Erythroblast (primary cell): ENCODE data around the gene UBAP2.

ENCODE experiments used
- GATA1 ChIP-seq: IDR thresholded peaks from 2 replicates; pipeline ENCODE4 v1.6.1; 2011; ENCODE audit warnings: low read depth, mild to moderate bottlenecking, control low read depth, low read length, moderate library complexity
- POLR2A ChIP-seq: IDR thresholded peaks from 2 replicates; pipeline ENCODE4 v1.6.1; 2011; ENCODE audit warnings: mild to moderate bottlenecking, low read length

DNA sequence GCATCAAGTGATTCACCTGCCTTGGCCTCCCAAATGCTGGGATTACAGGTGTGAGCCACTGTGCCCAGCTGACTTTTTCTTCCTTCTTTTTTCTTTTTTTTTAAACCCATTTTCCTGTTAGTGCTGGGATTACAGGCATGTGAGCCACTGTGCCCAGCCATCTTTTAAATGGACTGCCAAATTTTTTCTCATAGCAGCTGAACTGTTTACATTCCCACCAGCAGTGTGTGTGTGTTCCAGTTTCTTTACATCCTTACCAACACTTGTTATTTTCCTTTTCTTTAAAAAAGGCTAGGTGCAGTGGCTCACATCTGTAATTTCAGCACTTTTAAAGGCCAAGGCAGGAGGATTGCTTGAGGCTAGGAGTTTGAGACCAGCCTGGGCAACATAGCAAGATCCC lies 154.8 kb downstream of the UBAP2 start:
- TF ChIP-seq POLR2A (no peak), GATA1 (no peak)
